Measurements from ENCODE around the gene SMPD2. TPM values are rescaled to one million over a fixed set of nuclear protein-coding genes. Genes with fewer than 3 reads are reported as not detected.

The SMPD2 gene
- total RNA-seq, 1 donor from 2014 or later, result 6.2 TPM

DNA sequence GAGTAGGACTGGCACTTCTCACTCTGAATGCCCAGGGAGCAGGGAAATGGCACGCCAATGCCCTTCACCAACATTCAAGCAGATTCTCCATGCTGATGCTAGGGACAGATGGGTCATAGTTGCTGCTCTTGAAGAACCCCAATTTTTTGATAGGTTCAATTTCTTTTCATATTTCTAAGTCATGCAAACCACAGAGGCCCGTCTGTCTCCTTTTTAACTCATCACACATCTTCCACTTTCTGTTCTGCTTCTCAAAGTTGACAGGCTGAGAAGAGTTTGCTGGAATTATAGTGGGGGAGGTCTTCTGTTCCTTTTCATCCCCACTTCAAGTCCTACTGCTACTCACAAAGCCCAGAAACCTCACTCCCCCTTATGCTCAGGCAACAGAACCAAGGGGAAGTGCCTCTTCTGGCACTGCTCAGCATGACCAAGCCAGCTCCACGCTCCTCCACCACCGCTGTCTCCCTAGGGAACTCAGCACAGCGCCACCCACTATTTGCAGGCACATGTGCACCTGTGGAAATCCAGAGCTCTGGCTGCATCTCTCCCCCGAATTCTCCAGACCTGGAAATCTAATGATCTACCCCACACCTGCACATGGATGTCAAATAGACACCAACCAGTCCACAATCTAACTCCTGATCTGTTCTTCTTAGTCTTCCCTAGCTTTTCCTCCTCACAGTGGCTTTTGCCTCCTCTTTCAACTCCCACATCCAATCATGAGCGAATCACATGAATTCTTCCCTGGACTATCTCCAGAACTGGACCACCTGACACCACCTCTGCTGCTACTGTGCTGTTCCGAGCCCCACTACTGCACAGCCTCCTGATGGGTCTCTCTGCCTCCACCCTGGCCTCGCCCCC, 31.8 kb downstream of the SMPD2 start:
- peaks cover 35% of the 10 kb centered on the region for H3K36me3 ChIP-seq (ENCODE audit: insufficient read depth, low read length)
- no peak overlapping the region for H3K27ac Mint-ChIP-seq (ENCODE audit: unreplicated experiment)
- no peak for FAIRE-seq

DNA sequence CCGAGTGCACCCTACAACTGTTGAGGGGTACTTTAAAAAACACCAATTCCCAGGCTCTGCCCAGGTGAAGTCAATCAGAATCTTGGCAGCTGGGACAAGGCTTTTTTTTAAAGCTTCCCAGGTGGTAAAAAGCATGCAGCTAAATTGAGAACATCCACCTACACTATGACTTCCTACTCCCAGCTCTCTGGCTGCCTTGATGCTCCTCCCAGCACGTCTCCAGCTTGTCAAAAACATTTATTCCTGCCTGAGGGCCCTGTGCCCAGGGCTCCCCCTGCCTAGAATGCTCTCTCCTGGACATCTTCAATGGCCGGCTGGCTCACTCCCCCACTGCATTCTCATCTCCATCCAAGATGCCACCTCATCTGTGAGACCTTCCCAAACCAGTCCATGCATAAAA, 32.6 kb downstream of the SMPD2 start:
- Histone ChIP-seq H3K9ac (ENCODE audit: low read length) (no peak overlapping the region), H3K4me1 (ENCODE audit: insufficient read depth, low read length) (no peaks in the 10 kb centered on the region), H2AFZ (ENCODE audit: low read depth, low read length) (no peak overlapping the region), H3K27ac (ENCODE audit: low read depth, low read length) (no peak overlapping the region), H4K20me1 (ENCODE audit: insufficient read depth, low read length) (peaks cover 31% of the 10 kb centered on the region), H3K36me3 (ENCODE audit: insufficient read depth, low read length) (peaks cover 39% of the 10 kb centered on the region), H3K79me2 (ENCODE audit: insufficient read depth, low read length) (peaks cover 23% of the 10 kb centered on the region), H3K4me2 (ENCODE audit: low read length) (no peak overlapping the region), H3K27me3 (ENCODE audit: insufficient read depth, low read length) (no peaks in the 10 kb centered on the region), H3K9me3 (ENCODE audit: insufficient read depth, low read depth, low read length) (no peaks in the 10 kb centered on the region), H3K4me3 (ENCODE audit: insufficient read depth, low read depth, low read length) (no peak overlapping the region)
- TF ChIP-seq CTCF (IDR thresholded peaks at IDR 0.05; ENCODE audit: insufficient read depth, low read depth, low read length) (no peak), EZH2 (IDR thresholded peaks at IDR 0.05; ENCODE audit: insufficient read depth, low read length) (no peak)
- H3K4me1 Mint-ChIP-seq (ENCODE audit: low read depth, unreplicated experiment), result peaks cover 6% of the 10 kb centered on the region
- DNase-seq (ENCODE audit: low read depth) (no peak), FAIRE-seq (no peak)
- H3K9me3 Mint-ChIP-seq (ENCODE audit: unreplicated experiment), result no peaks in the 10 kb centered on the region
- no peak overlapping the region for H3K27ac Mint-ChIP-seq (ENCODE audit: unreplicated experiment)
- peaks cover 19% of the 10 kb centered on the region for H3K36me3 Mint-ChIP-seq (ENCODE audit: low read depth, unreplicated experiment)
- no peaks in the 10 kb centered on the region for H3K27me3 Mint-ChIP-seq (ENCODE audit: low read depth, unreplicated experiment)
- H3K4me3 Mint-ChIP-seq (ENCODE audit: unreplicated experiment), result no peak overlapping the region

More for the DNA sequence above, 31.8 kb downstream of the SMPD2 start:
- H3K4me1 Mint-ChIP-seq (ENCODE audit: low read depth, unreplicated experiment), result no peaks in the 10 kb centered on the region
- no peaks in the 10 kb centered on the region for H3K27me3 Mint-ChIP-seq (ENCODE audit: low read depth, unreplicated experiment)
- peaks cover 18% of the 10 kb centered on the region for H3K36me3 Mint-ChIP-seq (ENCODE audit: low read depth, unreplicated experiment)
- no peaks in the 10 kb centered on the region for H3K9me3 Mint-ChIP-seq (ENCODE audit: unreplicated experiment)
- Histone ChIP-seq H3K4me2 (ENCODE audit: low read length) (no peak overlapping the region), H3K79me2 (ENCODE audit: insufficient read depth, low read length) (peaks cover 15% of the 10 kb centered on the region), H3K27ac (ENCODE audit: low read depth, low read length) (no peak overlapping the region), H3K27me3 (ENCODE audit: insufficient read depth, low read length) (no peaks in the 10 kb centered on the region), H3K4me3 (ENCODE audit: insufficient read depth, low read depth, low read length) (no peak overlapping the region), H3K9me3 (ENCODE audit: insufficient read depth, low read depth, low read length) (no peaks in the 10 kb centered on the region), H3K4me1 (ENCODE audit: insufficient read depth, low read length) (no peaks in the 10 kb centered on the region), H2AFZ (ENCODE audit: low read depth, low read length) (no peak overlapping the region), H4K20me1 (ENCODE audit: insufficient read depth, low read length) (peaks cover 28% of the 10 kb centered on the region), H3K9ac (ENCODE audit: low read length) (no peak overlapping the region)
- no peak for DNase-seq (ENCODE audit: low read depth)
- H3K4me3 Mint-ChIP-seq (ENCODE audit: unreplicated experiment), result no peak overlapping the region
- no peak for TF ChIP-seq CTCF (IDR thresholded peaks at IDR 0.05; ENCODE audit: insufficient read depth, low read depth, low read length)
- TF ChIP-seq EZH2 (IDR thresholded peaks at IDR 0.05; ENCODE audit: insufficient read depth, low read length), result no peak

DNA sequence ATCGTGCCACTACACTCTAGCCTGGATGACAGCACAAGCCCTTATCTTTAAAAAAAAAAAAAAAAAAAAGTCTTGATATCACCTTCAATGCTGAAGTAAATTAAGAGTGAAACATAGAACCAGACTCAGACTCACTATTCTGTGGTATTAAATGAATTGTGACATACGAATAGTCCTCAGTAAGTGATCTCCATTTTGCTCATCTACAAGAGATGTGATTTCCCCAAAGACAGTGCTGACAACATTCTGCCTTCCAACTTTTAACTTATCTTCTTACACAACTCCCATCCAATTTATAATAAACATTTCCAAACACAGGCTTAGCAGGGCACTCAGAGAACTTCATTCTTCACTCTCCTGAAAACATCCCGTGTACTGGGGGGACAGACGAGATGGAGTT, 34.5 kb downstream of the SMPD2 start:
- H3K27ac Mint-ChIP-seq (ENCODE audit: unreplicated experiment), result no peak overlapping the region
- H3K9ac ChIP-seq (ENCODE audit: low read length), result no peak overlapping the region
- H3K27ac ChIP-seq (ENCODE audit: low read depth, low read length), result no peak overlapping the region
- H3K27me3 ChIP-seq (ENCODE audit: insufficient read depth, low read length), result no peaks in the 10 kb centered on the region
- peaks cover 39% of the 10 kb centered on the region for H4K20me1 ChIP-seq (ENCODE audit: insufficient read depth, low read length)
- FAIRE-seq, result no peak
- H3K4me3 Mint-ChIP-seq (ENCODE audit: unreplicated experiment), result no peak overlapping the region
- peaks cover 36% of the 10 kb centered on the region for H3K36me3 ChIP-seq (ENCODE audit: insufficient read depth, low read length)
- H3K4me1 ChIP-seq (ENCODE audit: insufficient read depth, low read length), result peaks cover 7% of the 10 kb centered on the region
- no peaks in the 10 kb centered on the region for H3K9me3 ChIP-seq (ENCODE audit: insufficient read depth, low read depth, low read length)
- no peaks in the 10 kb centered on the region for H3K9me3 Mint-ChIP-seq (ENCODE audit: unreplicated experiment)
- H3K4me2 ChIP-seq (ENCODE audit: low read length), result no peak overlapping the region
- H3K4me1 Mint-ChIP-seq (ENCODE audit: low read depth, unreplicated experiment), result peaks cover 18% of the 10 kb centered on the region
- DNase-seq (ENCODE audit: low read depth), result no peak
- H3K4me3 ChIP-seq (ENCODE audit: insufficient read depth, low read depth, low read length), result no peak overlapping the region
- peaks cover 16% of the 10 kb centered on the region for H3K36me3 Mint-ChIP-seq (ENCODE audit: low read depth, unreplicated experiment)
- H3K27me3 Mint-ChIP-seq (ENCODE audit: low read depth, unreplicated experiment), result no peaks in the 10 kb centered on the region
- no peak overlapping the region for H2AFZ ChIP-seq (ENCODE audit: low read depth, low read length)
- H3K79me2 ChIP-seq (ENCODE audit: insufficient read depth, low read length), result peaks cover 39% of the 10 kb centered on the region
- TF ChIP-seq CTCF (IDR thresholded peaks at IDR 0.05; ENCODE audit: insufficient read depth, low read depth, low read length) (no peak), EZH2 (IDR thresholded peaks at IDR 0.05; ENCODE audit: insufficient read depth, low read length) (no peak)
